ENCODE results near the gene SLIT3. TPM values are rescaled to one million over a fixed set of nuclear protein-coding genes. Genes with fewer than 3 reads are reported as not detected.

The SLIT3 gene
- total and polyA plus RNA-seq, 2 donors, result 8.4 to 9.2 TPM

DNA sequence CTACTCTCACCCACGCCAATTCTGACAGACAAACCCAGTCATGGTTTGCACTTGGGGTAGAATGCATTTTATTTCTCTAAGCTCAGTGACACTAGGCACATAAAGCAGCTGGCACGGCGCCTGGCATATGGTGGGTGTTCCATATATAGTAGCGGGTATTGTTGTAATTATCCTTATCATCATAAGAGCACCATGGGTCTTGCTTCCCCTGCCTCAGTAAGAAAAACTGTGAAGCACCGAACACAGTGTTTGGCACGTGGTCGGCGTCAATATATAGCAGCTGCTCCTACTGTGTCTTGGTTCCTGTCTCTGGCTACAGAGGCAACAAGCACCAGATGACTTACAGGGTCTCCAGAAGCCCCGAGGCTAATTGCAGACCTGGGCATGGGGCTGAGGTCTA is 527.7 kb downstream of the SLIT3 start:
- WGBS, result 97% methylated on average over 9 of the region's 9 CpGs
- Histone ChIP-seq H3K4me1 (ENCODE audit: control insufficient read depth in 2 of 2, insufficient read depth in 2 of 2, low read length in 2 of 2) (no peaks in the 10 kb centered on the region), H3K9me3 (ENCODE audit: control insufficient read depth in 2 of 2, insufficient read depth in 1 of 2, low read length in 1 of 2) (no peaks in the 10 kb centered on the region), H3K36me3 (ENCODE audit: control insufficient read depth in 2 of 2, insufficient read depth in 2 of 2, low read length in 1 of 2) (no peaks in the 10 kb centered on the region), H3K27me3 (ENCODE audit: control insufficient read depth in 2 of 2, insufficient read depth in 1 of 2, low read length in 1 of 2) (no peaks in the 10 kb centered on the region), H3K27ac (ENCODE audit: low read depth in 1 of 2, low read length in 1 of 2) (no peak overlapping the region), H3K4me3 (ENCODE audit: low read length in 2 of 2) (no peak overlapping the region)
- DNase-seq (ENCODE audit: low read depth in 6 of 9, low spot score in 9 of 9), result no peak

DNA sequence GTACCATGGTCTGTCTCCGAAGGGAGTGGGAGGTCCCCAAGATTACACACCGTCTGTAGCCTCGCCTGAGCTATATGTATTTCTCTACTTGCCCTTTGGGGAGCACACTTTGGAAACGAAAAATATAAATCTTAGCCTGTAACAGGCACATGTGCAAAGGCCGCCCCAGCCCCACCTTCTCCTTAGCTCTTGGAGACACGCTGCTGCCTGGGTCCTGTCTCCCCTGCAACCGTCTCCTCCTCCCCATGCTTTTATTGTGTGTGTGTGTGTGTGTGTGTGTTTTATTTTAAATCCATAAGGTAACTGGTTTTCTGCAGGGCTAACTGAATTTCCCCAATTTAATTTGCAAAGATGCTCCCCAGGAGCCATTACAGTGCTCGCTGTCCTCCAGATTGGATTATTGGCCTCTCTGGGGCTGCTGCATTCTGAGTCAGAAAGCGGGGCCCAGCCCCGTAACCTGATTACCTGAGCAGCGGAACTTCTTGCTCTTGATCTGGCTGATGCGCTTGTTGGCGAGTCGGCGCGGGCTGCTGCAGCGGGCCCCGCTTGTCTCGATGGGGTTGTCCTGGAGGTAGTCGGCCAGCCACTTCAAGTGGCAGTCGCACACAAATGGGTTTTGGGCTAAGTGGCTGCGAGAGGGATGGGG is 528.5 kb downstream of the SLIT3 start:
- 95% methylated on average over 22 of the region's 22 CpGs for WGBS
- Histone ChIP-seq H3K27ac (ENCODE audit: low read depth in 1 of 2, low read length in 1 of 2) (no peak overlapping the region), H3K4me3 (ENCODE audit: low read length in 2 of 2) (no peak overlapping the region), H3K4me1 (ENCODE audit: control insufficient read depth in 2 of 2, insufficient read depth in 2 of 2, low read length in 2 of 2) (no peaks in the 10 kb centered on the region), H3K27me3 (ENCODE audit: control insufficient read depth in 2 of 2, insufficient read depth in 1 of 2, low read length in 1 of 2) (no peaks in the 10 kb centered on the region), H3K36me3 (ENCODE audit: control insufficient read depth in 2 of 2, insufficient read depth in 2 of 2, low read length in 1 of 2) (no peaks in the 10 kb centered on the region), H3K9me3 (ENCODE audit: control insufficient read depth in 2 of 2, insufficient read depth in 1 of 2, low read length in 1 of 2) (peaks cover 0 to 7% of the 10 kb centered on the region in 2 donors)
- DNase-seq (ENCODE audit: low read depth in 6 of 9, low spot score in 9 of 9), result no peak

DNA sequence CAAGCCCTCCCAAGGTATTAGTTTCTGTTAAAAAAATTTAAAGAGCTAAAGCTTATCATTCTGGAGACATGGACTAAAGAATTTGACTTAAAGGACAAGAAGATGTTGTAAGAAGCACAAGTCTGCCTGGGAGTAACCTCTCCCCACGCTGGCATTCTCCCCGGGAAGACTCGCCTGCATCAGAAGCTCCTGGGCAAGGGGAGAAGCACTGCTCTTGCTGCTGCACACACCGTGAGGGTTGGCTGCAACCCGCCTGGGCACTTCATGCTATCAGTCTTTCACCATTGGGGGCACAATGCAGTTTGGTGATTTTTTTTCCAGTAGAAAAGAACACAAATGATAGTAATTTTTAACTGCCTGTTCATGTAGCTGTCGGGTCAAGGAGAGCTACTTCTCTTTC is 529.3 kb downstream of the SLIT3 start:
- Histone ChIP-seq H3K27me3 (ENCODE audit: control insufficient read depth in 2 of 2, insufficient read depth in 1 of 2, low read length in 1 of 2) (no peaks in the 10 kb centered on the region), H3K27ac (ENCODE audit: low read depth in 1 of 2, low read length in 1 of 2) (no peak overlapping the region), H3K4me3 (ENCODE audit: low read length in 2 of 2) (no peak overlapping the region), H3K36me3 (ENCODE audit: control insufficient read depth in 2 of 2, insufficient read depth in 2 of 2, low read length in 1 of 2) (no peaks in the 10 kb centered on the region), H3K4me1 (ENCODE audit: control insufficient read depth in 2 of 2, insufficient read depth in 2 of 2, low read length in 2 of 2) (no peaks in the 10 kb centered on the region), H3K9me3 (ENCODE audit: control insufficient read depth in 2 of 2, insufficient read depth in 1 of 2, low read length in 1 of 2) (peaks cover 0 to 7% of the 10 kb centered on the region in 2 donors)
- 95% methylated on average over 6 of the region's 6 CpGs for WGBS
- DNase-seq (ENCODE audit: low read depth in 6 of 9, low spot score in 9 of 9), result no peak

DNA sequence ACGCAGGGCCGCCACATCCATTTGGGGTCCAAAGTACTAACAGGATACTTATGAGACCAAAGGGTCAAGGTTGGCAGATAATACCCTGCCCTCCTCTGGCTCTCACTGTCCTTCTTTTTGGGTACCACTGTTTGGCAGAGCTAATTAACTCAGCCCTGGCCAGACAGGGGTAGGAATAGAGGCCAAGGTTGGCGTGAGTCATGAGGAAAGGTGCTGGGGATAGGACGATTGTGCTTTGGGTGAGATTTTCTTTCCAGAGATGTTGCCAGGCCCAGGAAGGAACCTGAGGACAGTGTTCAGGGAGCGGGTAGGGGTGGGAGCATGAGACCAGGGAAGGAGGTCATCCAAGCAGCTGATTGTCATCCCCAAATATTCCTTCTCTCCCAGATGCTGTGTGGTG is 529.9 kb downstream of the SLIT3 start:
- Histone ChIP-seq H3K4me1 (ENCODE audit: control insufficient read depth in 2 of 2, insufficient read depth in 2 of 2, low read length in 2 of 2) (no peaks in the 10 kb centered on the region), H3K27me3 (ENCODE audit: control insufficient read depth in 2 of 2, insufficient read depth in 1 of 2, low read length in 1 of 2) (no peaks in the 10 kb centered on the region), H3K27ac (ENCODE audit: low read depth in 1 of 2, low read length in 1 of 2) (no peak overlapping the region), H3K4me3 (ENCODE audit: low read length in 2 of 2) (no peak overlapping the region), H3K9me3 (ENCODE audit: control insufficient read depth in 2 of 2, insufficient read depth in 1 of 2, low read length in 1 of 2) (peaks cover 0 to 7% of the 10 kb centered on the region in 2 donors), H3K36me3 (ENCODE audit: control insufficient read depth in 2 of 2, insufficient read depth in 2 of 2, low read length in 1 of 2) (no peaks in the 10 kb centered on the region)
- 96% methylated on average over 5 of the region's 5 CpGs for WGBS
- no peak for DNase-seq (ENCODE audit: low read depth in 6 of 9, low spot score in 9 of 9)

DNA sequence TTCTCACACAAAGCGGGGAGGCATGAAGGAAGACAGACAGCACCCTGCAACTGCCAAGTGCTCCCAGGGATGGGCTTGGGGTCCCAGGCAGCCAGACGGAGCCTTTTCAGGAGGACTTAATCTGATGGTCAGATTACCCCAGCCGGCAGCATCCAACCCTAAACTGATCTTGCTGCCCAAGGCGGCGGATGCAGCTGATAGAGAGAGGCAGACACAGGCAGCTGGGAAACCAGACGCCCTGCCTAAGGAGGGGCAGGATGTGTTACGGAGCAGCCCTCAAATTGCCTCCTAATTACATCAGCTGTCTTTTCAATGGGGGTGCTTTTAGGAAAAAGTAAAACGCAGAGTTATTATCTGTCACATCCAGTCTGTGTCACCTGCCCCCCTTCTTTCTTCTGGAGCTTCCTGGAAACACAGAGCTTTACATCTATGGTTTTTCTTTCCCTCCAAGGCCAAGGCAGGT is 530.9 kb downstream of the SLIT3 start:
- H3K27ac ChIP-seq (ENCODE audit: low read depth in 1 of 2, low read length in 1 of 2), result no peak overlapping the region
- H3K4me1 ChIP-seq (ENCODE audit: control insufficient read depth in 2 of 2, insufficient read depth in 2 of 2, low read length in 2 of 2), result no peaks in the 10 kb centered on the region
- no peaks in the 10 kb centered on the region for H3K36me3 ChIP-seq (ENCODE audit: control insufficient read depth in 2 of 2, insufficient read depth in 2 of 2, low read length in 1 of 2)
- DNase-seq (ENCODE audit: low read depth in 6 of 9, low spot score in 9 of 9), result no peak
- WGBS, result 88% methylated on average over 8 of the region's 8 CpGs
- peaks cover 0 to 7% of the 10 kb centered on the region in 2 donors for H3K9me3 ChIP-seq (ENCODE audit: control insufficient read depth in 2 of 2, insufficient read depth in 1 of 2, low read length in 1 of 2)
- H3K27me3 ChIP-seq (ENCODE audit: control insufficient read depth in 2 of 2, insufficient read depth in 1 of 2, low read length in 1 of 2), result no peaks in the 10 kb centered on the region
- no peak overlapping the region for H3K4me3 ChIP-seq (ENCODE audit: low read length in 2 of 2)

DNA sequence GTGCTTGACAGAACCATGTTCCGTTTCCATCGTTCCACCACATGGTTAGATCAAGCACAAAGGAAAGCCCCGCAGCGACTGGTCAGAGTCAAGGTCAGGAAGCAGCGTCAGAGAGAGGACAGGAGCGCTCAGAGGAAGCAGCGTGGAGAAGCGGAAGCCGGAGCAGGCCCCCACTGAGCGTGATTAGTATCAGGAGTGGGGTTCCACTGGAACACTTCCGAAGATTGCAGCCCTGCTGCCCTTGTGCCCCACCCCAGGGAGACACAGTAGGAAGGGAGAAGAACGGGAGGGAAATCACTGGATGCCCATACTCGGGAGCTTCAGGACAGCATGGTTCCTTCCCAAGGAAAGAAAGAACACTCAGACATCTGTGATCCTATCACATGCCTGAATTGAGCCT is 532.8 kb downstream of the SLIT3 start:
- Histone ChIP-seq H3K27ac (ENCODE audit: low read depth in 1 of 2, low read length in 1 of 2) (no peak overlapping the region), H3K36me3 (ENCODE audit: control insufficient read depth in 2 of 2, insufficient read depth in 2 of 2, low read length in 1 of 2) (no peaks in the 10 kb centered on the region), H3K4me1 (ENCODE audit: control insufficient read depth in 2 of 2, insufficient read depth in 2 of 2, low read length in 2 of 2) (no peaks in the 10 kb centered on the region), H3K9me3 (ENCODE audit: control insufficient read depth in 2 of 2, insufficient read depth in 1 of 2, low read length in 1 of 2) (peaks cover 0 to 7% of the 10 kb centered on the region in 2 donors), H3K4me3 (ENCODE audit: low read length in 2 of 2) (no peak overlapping the region), H3K27me3 (ENCODE audit: control insufficient read depth in 2 of 2, insufficient read depth in 1 of 2, low read length in 1 of 2) (no peaks in the 10 kb centered on the region)
- no peak for DNase-seq (ENCODE audit: low read depth in 6 of 9, low spot score in 9 of 9)
- WGBS, result 87% methylated on average over 13 of the region's 13 CpGs

DNA sequence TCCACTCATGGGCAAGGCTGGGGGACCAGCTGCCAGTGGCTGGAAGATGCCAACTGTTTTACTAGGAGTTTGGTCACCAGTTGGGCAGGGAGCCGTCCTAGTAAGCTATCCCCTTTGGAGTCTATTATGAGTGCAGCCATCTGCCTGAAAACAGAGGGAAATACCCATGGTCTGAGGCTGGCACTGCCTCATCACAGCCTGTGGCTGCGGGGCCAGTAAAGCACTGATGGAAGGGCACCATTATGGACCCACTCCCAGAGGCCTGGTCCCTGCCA is 534.6 kb downstream of the SLIT3 start:
- H3K4me1 ChIP-seq (ENCODE audit: control insufficient read depth in 2 of 2, insufficient read depth in 2 of 2, low read length in 2 of 2), result no peaks in the 10 kb centered on the region
- H3K27ac ChIP-seq (ENCODE audit: low read depth in 1 of 2, low read length in 1 of 2), result no peak overlapping the region
- H3K36me3 ChIP-seq (ENCODE audit: control insufficient read depth in 2 of 2, insufficient read depth in 2 of 2, low read length in 1 of 2), result no peaks in the 10 kb centered on the region
- H3K4me3 ChIP-seq (ENCODE audit: low read length in 2 of 2), result no peak overlapping the region
- no peaks in the 10 kb centered on the region for H3K27me3 ChIP-seq (ENCODE audit: control insufficient read depth in 2 of 2, insufficient read depth in 1 of 2, low read length in 1 of 2)
- H3K9me3 ChIP-seq (ENCODE audit: control insufficient read depth in 2 of 2, insufficient read depth in 1 of 2, low read length in 1 of 2), result peaks cover 0 to 7% of the 10 kb centered on the region in 2 donors
- 96% methylated on average over 2 of the region's 2 CpGs for WGBS
- no peak for DNase-seq (ENCODE audit: low read depth in 6 of 9, low spot score in 9 of 9)

DNA sequence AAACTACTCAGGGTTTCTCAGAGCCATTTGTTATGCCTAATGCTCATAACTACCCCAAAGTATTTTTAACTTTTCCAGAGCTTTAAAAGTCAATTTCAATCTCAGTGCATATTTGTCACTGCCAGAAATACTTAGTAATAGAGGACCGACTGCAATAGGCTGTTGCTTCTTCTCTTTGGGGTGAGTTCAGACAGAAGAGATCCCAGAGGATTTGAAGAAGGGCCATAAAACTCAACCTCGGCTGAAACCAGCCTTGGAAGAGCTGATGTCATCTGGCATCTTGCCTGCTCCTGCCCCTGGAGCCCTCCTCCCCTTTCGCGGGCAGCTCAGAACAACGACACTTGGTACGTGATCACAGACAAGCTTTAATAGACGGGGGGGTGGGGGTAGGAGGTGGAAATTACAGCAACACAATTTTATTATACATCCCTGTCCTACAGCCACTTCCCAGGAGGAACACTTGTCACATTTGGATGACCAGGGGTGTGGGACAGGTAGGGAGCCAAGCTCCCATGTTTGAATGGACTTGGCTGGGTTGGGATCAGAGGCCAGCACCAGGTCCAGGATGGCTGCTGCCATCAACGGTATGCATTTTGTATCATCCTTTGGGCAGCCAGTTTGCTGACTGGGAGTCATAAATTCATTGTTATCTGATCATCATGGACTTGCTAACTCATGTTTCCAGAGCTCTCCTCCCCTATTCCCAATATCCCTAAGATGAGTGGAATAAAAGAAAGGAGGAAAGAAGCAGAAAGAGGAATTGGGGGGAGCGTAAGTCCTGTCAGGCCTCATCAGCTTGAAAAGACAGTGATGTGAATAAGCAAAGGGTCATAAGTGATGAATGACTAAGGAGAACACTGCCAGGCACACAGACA is 535.2 kb downstream of the SLIT3 start:
- DNase-seq (ENCODE audit: low read depth in 6 of 9, low spot score in 9 of 9), result no peak
- Histone ChIP-seq H3K4me3 (ENCODE audit: low read length in 2 of 2) (no peak overlapping the region), H3K9me3 (ENCODE audit: control insufficient read depth in 2 of 2, insufficient read depth in 1 of 2, low read length in 1 of 2) (peaks cover 0 to 7% of the 10 kb centered on the region in 2 donors), H3K27ac (ENCODE audit: low read depth in 1 of 2, low read length in 1 of 2) (no peak overlapping the region), H3K36me3 (ENCODE audit: control insufficient read depth in 2 of 2, insufficient read depth in 2 of 2, low read length in 1 of 2) (no peaks in the 10 kb centered on the region), H3K27me3 (ENCODE audit: control insufficient read depth in 2 of 2, insufficient read depth in 1 of 2, low read length in 1 of 2) (no peaks in the 10 kb centered on the region), H3K4me1 (ENCODE audit: control insufficient read depth in 2 of 2, insufficient read depth in 2 of 2, low read length in 2 of 2) (no peaks in the 10 kb centered on the region)
- 90% methylated on average over 9 of the region's 9 CpGs for WGBS

DNA sequence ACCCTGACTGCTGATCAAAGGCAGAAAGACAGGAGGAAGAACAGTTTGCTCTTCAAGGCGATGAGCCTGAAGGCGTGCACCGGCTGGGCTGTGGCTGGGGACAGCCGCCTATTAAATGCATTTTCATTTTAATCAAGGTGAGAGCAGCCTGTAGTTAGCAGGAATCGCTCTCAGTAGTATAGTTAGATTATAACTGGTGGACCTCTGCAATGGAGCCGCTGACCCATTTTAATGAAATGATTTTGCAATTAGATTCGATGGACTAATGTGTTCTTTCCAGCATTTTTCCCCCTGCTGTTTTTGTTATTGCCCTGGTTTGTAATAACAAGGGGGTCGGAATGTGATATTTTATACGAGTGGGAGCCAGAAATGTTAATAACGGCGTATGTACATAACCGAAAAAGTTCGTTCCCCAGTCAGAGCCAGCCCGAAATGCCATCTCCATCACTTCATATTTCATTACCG is 535.8 kb downstream of the SLIT3 start:
- no peak overlapping the region for H3K4me3 ChIP-seq (ENCODE audit: low read length in 2 of 2)
- no peaks in the 10 kb centered on the region for H3K27me3 ChIP-seq (ENCODE audit: control insufficient read depth in 2 of 2, insufficient read depth in 1 of 2, low read length in 1 of 2)
- no peaks in the 10 kb centered on the region for H3K4me1 ChIP-seq (ENCODE audit: control insufficient read depth in 2 of 2, insufficient read depth in 2 of 2, low read length in 2 of 2)
- H3K9me3 ChIP-seq (ENCODE audit: control insufficient read depth in 2 of 2, insufficient read depth in 1 of 2, low read length in 1 of 2), result peaks cover 0 to 7% of the 10 kb centered on the region in 2 donors
- WGBS, result 95% methylated on average over 15 of the region's 15 CpGs
- no peak for DNase-seq (ENCODE audit: low read depth in 6 of 9, low spot score in 9 of 9)
- H3K36me3 ChIP-seq (ENCODE audit: control insufficient read depth in 2 of 2, insufficient read depth in 2 of 2, low read length in 1 of 2), result no peaks in the 10 kb centered on the region
- H3K27ac ChIP-seq (ENCODE audit: low read depth in 1 of 2, low read length in 1 of 2), result no peak overlapping the region

Measured in thymus (tissue), 11 donors.